Endothelial cell of umbilical vein (primary cell): ENCODE results near the gene RIMBP2. TPM values are rescaled to one million over a fixed set of nuclear protein-coding genes. Genes with fewer than 3 reads are reported as not detected.

Experiments used
- BruUV-seq: library from RNA; stranded (reverse); fragments of 400-500 nt; replicated peaks from 2 replicates; lab custom pipeline; 2021; lab: Mats Ljungman, UMichigan
- CTCF ChIA-PET: fragments of 300-600, 350-600 bp; sonication (Branson Sonifier 250); formaldehyde crosslinking; loops from one replicate; lab custom pipeline; 2021; ENCODE audit warnings: antibody characterized with exemption, inconsistent platforms; lab: Charles Lee
- POLR2A ChIA-PET: fragments of 300-600, 350-600 bp; sonication (Branson Sonifier 250); formaldehyde crosslinking; loops from one replicate; lab custom pipeline; 2021; ENCODE audit warnings: antibody characterized with exemption, inconsistent platforms; lab: Charles Lee
- DNase-seq: peaks from one replicate; pipeline ENCODE4 v3.0.0-alpha.2; 2011; ENCODE audit warnings: low read depth, low spot score
- FAIRE-seq: peaks from 2 replicates; lab custom pipeline; 2011; peaks lifted over from hg19 to GRCh38; lab: Jason Lieb, UNC
- H2AFZ ChIP-seq: 2 replicates; pipeline ENCODE4 v1.6.0; 2012; ENCODE audit warnings: low read depth, low read length, control low read depth, inconsistent platforms
- H3K27ac ChIP-seq: 2 replicates; pipeline ENCODE4 v1.5.1; 2011; ENCODE audit warnings: low read depth, mild to moderate bottlenecking, control low read depth, low read length, moderate library complexity; ENCODE audit not compliant: insufficient read depth
- H3K27me3 ChIP-seq, 2 experiments: 2 replicates each; pipeline versions ENCODE4 v1.6.0 to v1.6.1; 2011; ENCODE audit warnings: low read length in 2 of 2, mixed read lengths in 1 of 2; ENCODE audit not compliant: control insufficient read depth in 2 of 2, insufficient read depth in 2 of 2
- H3K36me3 ChIP-seq, 2 experiments: 2 replicates in 1 of 2; 3 replicates in 1 of 2; pipeline ENCODE4 v1.5.1; 2011; ENCODE audit warnings: low read length in 2 of 2, mild to moderate bottlenecking in 1 of 2, moderate library complexity in 1 of 2; ENCODE audit not compliant: control insufficient read depth in 2 of 2, insufficient read depth in 2 of 2; ENCODE audit errors: extremely low read depth in 1 of 2
- H3K4me1 ChIP-seq: 3 replicates; pipeline ENCODE4 v1.5.1; 2011; ENCODE audit warnings: mild to moderate bottlenecking, low read length; ENCODE audit not compliant: control insufficient read depth, insufficient read depth; ENCODE audit errors: extremely low read depth
- H3K4me2 ChIP-seq: 2 replicates; pipeline ENCODE4 v1.6.1; 2011; ENCODE audit warnings: low read length, control low read depth, mixed read lengths; ENCODE audit not compliant: insufficient read depth
- H3K4me3 ChIP-seq, 3 experiments: fragments of 200-600 bp in 1 of 3; sonication (generic), shearing (Covaris generic) in 1 of 3; replicated peaks in 1 of 3; 2 replicates each; pipeline ENCODE4 v1.5.1; 2011 to 2016; ENCODE audit warnings: control low read depth in 3 of 3, low read length in 3 of 3, mild to moderate bottlenecking in 2 of 3, inconsistent platforms in 1 of 3, low read depth in 1 of 3, moderate library complexity in 1 of 3; ENCODE audit not compliant: insufficient read depth in 1 of 3
- H3K79me2 ChIP-seq: 2 replicates; pipeline ENCODE4 v1.6.0; 2012; ENCODE audit warnings: low read length, inconsistent platforms; ENCODE audit not compliant: control insufficient read depth, insufficient read depth
- H3K9ac ChIP-seq: replicated peaks from 2 replicates; pipeline ENCODE3; 2011; ENCODE audit warnings: low read length, control low read depth; ENCODE audit not compliant: insufficient read depth; ENCODE audit errors: extremely low read depth
- H3K9me1 ChIP-seq: replicated peaks from 3 replicates; pipeline ENCODE4 v1.6.0; 2011; ENCODE audit warnings: mild to moderate bottlenecking, low read length; ENCODE audit not compliant: control insufficient read depth, insufficient read depth; ENCODE audit errors: extremely low read depth
- H3K9me3 ChIP-seq: replicated peaks from 2 replicates; pipeline ENCODE4 v1.5.1; 2012; ENCODE audit warnings: low read length, inconsistent platforms; ENCODE audit not compliant: control insufficient read depth, insufficient read depth
- H4K20me1 ChIP-seq: replicated peaks from 2 replicates; pipeline ENCODE3; 2011; ENCODE audit warnings: mild to moderate bottlenecking, low read length; ENCODE audit not compliant: control insufficient read depth, insufficient read depth; ENCODE audit errors: extremely low read depth
- EZH2 ChIP-seq: IDR thresholded peaks from 2 replicates; pipeline ENCODE4 v1.6.1; 2012; ENCODE audit warnings: borderline replicate concordance, low read depth, mild to moderate bottlenecking, moderate library complexity, low read length, inconsistent platforms; ENCODE audit not compliant: severe bottlenecking
- FOS ChIP-seq: IDR thresholded peaks from 2 replicates; pipeline ENCODE4 v1.6.1; 2011; ENCODE audit warnings: mild to moderate bottlenecking, low read length, moderate library complexity, borderline replicate concordance; ENCODE audit not compliant: insufficient read depth
- GATA2 ChIP-seq: IDR thresholded peaks from 2 replicates; pipeline ENCODE4 v1.7.0; 2011; ENCODE audit warnings: low read depth, mild to moderate bottlenecking, moderate library complexity, mixed read lengths, low read length; ENCODE audit not compliant: insufficient read length, insufficient read depth
- JUN ChIP-seq: IDR thresholded peaks from 2 replicates; pipeline ENCODE4 v1.6.1; 2011; ENCODE audit warnings: borderline replicate concordance, low read depth; ENCODE audit not compliant: insufficient read length, insufficient read depth
- MYC ChIP-seq: IDR thresholded peaks from one replicate; pipeline ENCODE4 v1.6.1; 2011; ENCODE audit warnings: mild to moderate bottlenecking, low read depth, low read length
- POLR2A ChIP-seq: IDR thresholded peaks from 2 replicates; pipeline ENCODE4 v1.6.1; 2012; ENCODE audit warnings: low read depth, mild to moderate bottlenecking, control low read depth, low read length
- POLR2AphosphoS5 ChIP-seq: IDR thresholded peaks from 2 replicates; pipeline ENCODE4 v1.6.1; 2012; ENCODE audit warnings: low read depth, mild to moderate bottlenecking, control low read depth, low read length, moderate library complexity; ENCODE audit not compliant: insufficient read depth
- dilution Hi-C: fragments of 300-500 bp; cut with MboI; formaldehyde crosslinking; loops from one replicate; pipeline ENCODE4 v1.15.0; 2019; ENCODE audit warnings: low sequenced_read_pairs; ENCODE audit not compliant: extremely low pct_ligation_motif_present
- intact Hi-C: fragments of 100-400 bp; cut with micrococcal nuclease; formaldehyde crosslinking; loops from one replicate; pipeline ENCODE4 v1.10.0; 2022
- polyA plus RNA-seq, 4 experiments: library from polyadenylated mRNA; depleted of rRNA in 3 of 4; stranded (reverse) in 3 of 4; unstranded in 1 of 4; fragments of >200 nt; gene quantifications; 2 replicates each; pipeline versions ENCODE4 v1.2.1 to v1.2.3, GENCODE V29; 2011 to 2012; ENCODE audit warnings: missing spikeins in 1 of 4
- total RNA-seq: library from RNA; stranded (reverse); gene quantifications from 2 replicates; pipeline ENCODE4 v1.2.3, GENCODE V29; 2021
- TF ChIP-seq, protein P1 (sequence below), 2 donors: IDR thresholded peaks; 1 replicate in 1 of 2; 2 replicates in 1 of 2; pipeline ENCODE4 v1.5.1; 2011; ENCODE audit warnings: low read length in 2 of 2, mild to moderate bottlenecking in 2 of 2, moderate library complexity in 2 of 2, control low read depth in 1 of 2, inconsistent platforms in 1 of 2, low read depth in 1 of 2; ENCODE audit not compliant: insufficient read depth in 1 of 2; ENCODE audit errors: extremely low read depth in 1 of 2
- TF ChIP-seq, protein P2 (sequence below): IDR thresholded peaks from 2 replicates; pipeline ENCODE4 v1.6.1; 2011; ENCODE audit not compliant: insufficient read depth, insufficient read length

Gene RIMBP2
- total and polyA plus RNA-seq, 2 donors (not counting 3 experiments of a cell fraction or from before 2014, with no cell fraction given) = 0.04 TPM; not detected in 1

DNA sequence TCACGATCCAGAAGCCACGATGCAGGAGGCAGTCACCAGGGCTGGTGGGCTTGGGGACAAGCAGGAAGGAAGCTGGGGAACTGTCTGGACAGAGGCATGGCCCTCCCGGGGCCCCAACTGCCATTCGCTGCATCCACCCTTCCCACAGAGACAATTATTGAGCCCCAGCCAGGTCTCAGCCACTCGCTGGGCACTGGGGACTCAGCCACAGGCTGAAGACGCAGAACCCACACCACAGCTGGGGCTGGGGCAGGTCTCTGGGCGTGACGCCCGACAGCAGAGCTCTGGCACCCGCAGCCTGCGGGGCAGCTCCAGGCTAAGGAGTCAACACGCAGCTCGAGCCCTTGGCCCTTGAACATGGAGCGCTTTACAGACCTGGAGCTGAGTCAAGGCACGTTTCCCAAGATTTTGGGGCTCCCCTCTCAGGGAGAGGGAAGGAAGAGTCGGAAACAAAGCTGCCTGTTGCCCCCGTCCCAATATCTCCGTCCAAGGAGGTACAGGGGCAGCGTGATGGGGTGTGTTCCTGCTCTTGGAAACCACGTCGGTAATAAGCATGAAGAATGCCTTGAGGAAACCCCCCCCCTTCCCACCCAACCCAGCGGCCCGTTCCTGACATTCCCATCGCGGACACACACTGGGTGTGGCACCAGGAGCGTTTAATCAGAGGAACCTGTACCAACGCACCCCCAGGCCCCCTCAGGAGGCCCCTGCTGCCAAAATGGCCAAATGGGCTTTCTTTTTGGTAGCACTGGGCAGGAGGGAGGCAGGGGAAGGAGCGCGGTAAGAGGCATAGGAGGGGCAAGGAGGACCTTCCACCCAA lies 6.7 kb downstream of the RIMBP2 start:
- no peaks in the 10 kb centered on the region for H3K9me3 ChIP-seq
- FAIRE-seq (no peak), DNase-seq (no peak)
- dilution Hi-C loops (no loop called here), intact Hi-C loops (no loop called here)
- no TSS peak for BruUV-seq
- no peaks in the 10 kb centered on the region for H3K4me1 ChIP-seq
- ChIA-PET POLR2A (no interaction called here), CTCF (interaction anchor here (0.6 kb wide), 1 partner anchor 794 kb away, joined by 3 read pairs; no protein-coding TSS in a partner anchor)
- no peaks in the 10 kb centered on the region for H3K9me1 ChIP-seq
- no peak overlapping the region for H3K4me2 ChIP-seq
- H3K36me3 ChIP-seq = no peaks in the 10 kb centered on the region
- no peak overlapping the region for H2AFZ ChIP-seq
- no peak overlapping the region for H3K9ac ChIP-seq
- H3K27ac ChIP-seq = no peak overlapping the region
- no peaks in the 10 kb centered on the region for H3K27me3 ChIP-seq
- no peaks in the 10 kb centered on the region for H3K79me2 ChIP-seq
- no peak overlapping the region for H3K4me3 ChIP-seq
- TF ChIP-seq, protein P1, sequence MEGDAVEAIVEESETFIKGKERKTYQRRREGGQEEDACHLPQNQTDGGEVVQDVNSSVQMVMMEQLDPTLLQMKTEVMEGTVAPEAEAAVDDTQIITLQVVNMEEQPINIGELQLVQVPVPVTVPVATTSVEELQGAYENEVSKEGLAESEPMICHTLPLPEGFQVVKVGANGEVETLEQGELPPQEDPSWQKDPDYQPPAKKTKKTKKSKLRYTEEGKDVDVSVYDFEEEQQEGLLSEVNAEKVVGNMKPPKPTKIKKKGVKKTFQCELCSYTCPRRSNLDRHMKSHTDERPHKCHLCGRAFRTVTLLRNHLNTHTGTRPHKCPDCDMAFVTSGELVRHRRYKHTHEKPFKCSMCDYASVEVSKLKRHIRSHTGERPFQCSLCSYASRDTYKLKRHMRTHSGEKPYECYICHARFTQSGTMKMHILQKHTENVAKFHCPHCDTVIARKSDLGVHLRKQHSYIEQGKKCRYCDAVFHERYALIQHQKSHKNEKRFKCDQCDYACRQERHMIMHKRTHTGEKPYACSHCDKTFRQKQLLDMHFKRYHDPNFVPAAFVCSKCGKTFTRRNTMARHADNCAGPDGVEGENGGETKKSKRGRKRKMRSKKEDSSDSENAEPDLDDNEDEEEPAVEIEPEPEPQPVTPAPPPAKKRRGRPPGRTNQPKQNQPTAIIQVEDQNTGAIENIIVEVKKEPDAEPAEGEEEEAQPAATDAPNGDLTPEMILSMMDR (IDR thresholded peaks at IDR 0.05; ENCODE audit: extremely low read depth in 1 of 2, insufficient read depth in 1 of 2, low read depth in 1 of 2, low read length in 2 of 2) = no peak
- TF ChIP-seq FOS (no peak), JUN (no peak), POLR2A (no peak), POLR2AphosphoS5 (no peak), EZH2 (no peak), MYC (no peak), GATA2 (no peak)
- TF ChIP-seq, protein P2, sequence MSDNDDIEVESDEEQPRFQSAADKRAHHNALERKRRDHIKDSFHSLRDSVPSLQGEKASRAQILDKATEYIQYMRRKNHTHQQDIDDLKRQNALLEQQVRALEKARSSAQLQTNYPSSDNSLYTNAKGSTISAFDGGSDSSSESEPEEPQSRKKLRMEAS = no peak
- no peaks in the 10 kb centered on the region for H4K20me1 ChIP-seq
